Upper lobe of left lung (tissue), 4 donors: Measurements from ENCODE around the gene LY6G6D.

ENCODE experiments used
- POLR2A ChIP-seq, 4 donors: fragments of 450-650 bp; IDR thresholded peaks; one replicate each; pipeline ENCODE4 v1.5.1; 2016 to 2017; ENCODE audit warnings: antibody characterized with exemption in 4 of 4, mild to moderate bottlenecking in 2 of 4
- POLR2AphosphoS5 ChIP-seq, 2 donors: sonication (generic); formaldehyde crosslinking; IDR thresholded peaks; one replicate each; pipeline ENCODE4 v1.5.1; 2017; ENCODE audit warnings: antibody characterized with exemption in 2 of 2
- TF ChIP-seq, protein P1 (sequence below), 6 experiments: fragments of 450-650 bp in 4 of 6; fragments of 200-600 bp in 2 of 6; sonication (generic) in 2 of 6; IDR thresholded peaks; one replicate each; pipeline ENCODE4 v1.5.1; 2016 to 2019; ENCODE audit warnings: antibody characterized with exemption in 6 of 6

- TF ChIP-seq POLR2AphosphoS5 (IDR thresholded peaks at IDR 0.05) (no peak), POLR2A (IDR thresholded peaks at IDR 0.05) (no peak)
- TF ChIP-seq, protein P1, sequence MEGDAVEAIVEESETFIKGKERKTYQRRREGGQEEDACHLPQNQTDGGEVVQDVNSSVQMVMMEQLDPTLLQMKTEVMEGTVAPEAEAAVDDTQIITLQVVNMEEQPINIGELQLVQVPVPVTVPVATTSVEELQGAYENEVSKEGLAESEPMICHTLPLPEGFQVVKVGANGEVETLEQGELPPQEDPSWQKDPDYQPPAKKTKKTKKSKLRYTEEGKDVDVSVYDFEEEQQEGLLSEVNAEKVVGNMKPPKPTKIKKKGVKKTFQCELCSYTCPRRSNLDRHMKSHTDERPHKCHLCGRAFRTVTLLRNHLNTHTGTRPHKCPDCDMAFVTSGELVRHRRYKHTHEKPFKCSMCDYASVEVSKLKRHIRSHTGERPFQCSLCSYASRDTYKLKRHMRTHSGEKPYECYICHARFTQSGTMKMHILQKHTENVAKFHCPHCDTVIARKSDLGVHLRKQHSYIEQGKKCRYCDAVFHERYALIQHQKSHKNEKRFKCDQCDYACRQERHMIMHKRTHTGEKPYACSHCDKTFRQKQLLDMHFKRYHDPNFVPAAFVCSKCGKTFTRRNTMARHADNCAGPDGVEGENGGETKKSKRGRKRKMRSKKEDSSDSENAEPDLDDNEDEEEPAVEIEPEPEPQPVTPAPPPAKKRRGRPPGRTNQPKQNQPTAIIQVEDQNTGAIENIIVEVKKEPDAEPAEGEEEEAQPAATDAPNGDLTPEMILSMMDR (IDR thresholded peaks at IDR 0.05) = no peak
Observed at GRCh38 chr6:31734247-31734820, 19.2 kb downstream of the LY6G6D start.
